Measurements from ENCODE around the gene PABPC3.

Gene PABPC3

DNA sequence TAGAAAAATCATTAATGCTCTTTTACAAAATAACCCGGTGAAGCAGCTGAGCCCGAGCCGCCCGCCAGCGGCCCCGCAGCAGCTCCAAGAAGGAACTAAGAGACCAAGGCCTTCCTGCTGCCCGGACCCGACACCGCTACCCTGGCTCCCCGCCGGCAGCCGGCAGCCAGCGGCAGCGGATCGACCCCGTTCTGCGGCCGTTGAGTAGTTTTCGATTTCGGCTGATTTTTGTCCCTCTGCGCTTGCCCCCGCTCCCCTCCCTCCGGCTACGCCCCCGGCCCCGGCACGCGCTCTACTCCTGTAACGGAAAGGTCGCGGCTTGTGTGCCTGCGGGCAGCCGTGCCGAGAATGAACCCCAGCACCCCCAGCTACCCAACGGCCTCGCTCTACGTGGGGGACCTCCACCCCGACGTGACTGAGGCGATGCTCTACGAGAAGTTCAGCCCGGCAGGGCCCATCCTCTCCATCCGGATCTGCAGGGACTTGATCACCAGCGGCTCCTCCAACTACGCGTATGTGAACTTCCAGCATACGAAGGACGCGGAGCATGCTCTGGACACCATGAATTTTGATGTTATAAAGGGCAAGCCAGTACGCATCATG is at the start of gene PABPC3:
TSS of gene PABPC3 (plus strand) at position 286 of the 603 bp plus-strand sequence. CDS start at position 349, 63 bp downstream.
- DNase-seq (ENCODE audit: low read depth), result no peak
- TF ChIP-seq, protein P1, sequence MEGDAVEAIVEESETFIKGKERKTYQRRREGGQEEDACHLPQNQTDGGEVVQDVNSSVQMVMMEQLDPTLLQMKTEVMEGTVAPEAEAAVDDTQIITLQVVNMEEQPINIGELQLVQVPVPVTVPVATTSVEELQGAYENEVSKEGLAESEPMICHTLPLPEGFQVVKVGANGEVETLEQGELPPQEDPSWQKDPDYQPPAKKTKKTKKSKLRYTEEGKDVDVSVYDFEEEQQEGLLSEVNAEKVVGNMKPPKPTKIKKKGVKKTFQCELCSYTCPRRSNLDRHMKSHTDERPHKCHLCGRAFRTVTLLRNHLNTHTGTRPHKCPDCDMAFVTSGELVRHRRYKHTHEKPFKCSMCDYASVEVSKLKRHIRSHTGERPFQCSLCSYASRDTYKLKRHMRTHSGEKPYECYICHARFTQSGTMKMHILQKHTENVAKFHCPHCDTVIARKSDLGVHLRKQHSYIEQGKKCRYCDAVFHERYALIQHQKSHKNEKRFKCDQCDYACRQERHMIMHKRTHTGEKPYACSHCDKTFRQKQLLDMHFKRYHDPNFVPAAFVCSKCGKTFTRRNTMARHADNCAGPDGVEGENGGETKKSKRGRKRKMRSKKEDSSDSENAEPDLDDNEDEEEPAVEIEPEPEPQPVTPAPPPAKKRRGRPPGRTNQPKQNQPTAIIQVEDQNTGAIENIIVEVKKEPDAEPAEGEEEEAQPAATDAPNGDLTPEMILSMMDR (conservative IDR thresholded peaks at IDR 0.05; ENCODE audit: low read depth, low read length), result no peak
- H3K4me3 ChIP-seq (ENCODE audit: low read depth, low read length), result peak within 1 kb of the TSS; percentile 43

DNA sequence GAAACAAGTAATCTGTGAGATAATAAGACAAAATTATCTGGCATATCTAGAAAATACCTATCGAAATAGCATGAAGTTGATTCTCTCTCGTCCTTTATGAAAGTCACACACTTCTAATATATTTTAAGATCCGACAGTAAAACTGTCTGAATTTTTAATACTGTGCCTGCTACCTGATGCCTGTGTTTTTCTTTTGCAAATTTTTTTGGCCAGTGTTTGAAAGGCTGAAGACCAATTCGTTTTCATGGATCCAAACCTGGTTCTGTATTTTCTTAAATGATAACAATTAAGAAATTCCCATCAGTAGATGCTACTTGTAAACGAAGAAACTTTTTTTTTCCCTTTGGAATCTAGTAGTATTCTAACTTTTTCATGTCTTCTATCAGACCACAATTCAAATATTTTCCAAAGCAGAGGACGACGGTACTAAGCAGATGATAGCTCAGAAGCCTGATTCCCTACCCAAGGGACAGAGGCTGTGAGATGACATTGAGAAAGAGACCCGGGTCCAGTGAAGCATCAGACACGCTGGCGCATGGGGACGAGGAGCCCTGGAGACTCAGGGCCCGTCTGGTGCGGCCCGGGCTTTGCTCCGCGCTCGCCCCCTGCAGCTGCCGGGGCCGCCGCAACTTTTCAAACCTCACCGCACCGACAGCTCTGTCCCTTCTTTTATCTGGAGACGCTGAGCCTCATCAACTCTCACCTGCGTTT is 49.5 kb upstream of the PABPC3 start:
- TF ChIP-seq, protein P1 (conservative IDR thresholded peaks at IDR 0.05; ENCODE audit: low read depth, low read length), result no peak
- H3K4me3 ChIP-seq (ENCODE audit: low read depth, low read length), result peak overlapping the region; percentile 48
- no peak for DNase-seq (ENCODE audit: low read depth)

DNA sequence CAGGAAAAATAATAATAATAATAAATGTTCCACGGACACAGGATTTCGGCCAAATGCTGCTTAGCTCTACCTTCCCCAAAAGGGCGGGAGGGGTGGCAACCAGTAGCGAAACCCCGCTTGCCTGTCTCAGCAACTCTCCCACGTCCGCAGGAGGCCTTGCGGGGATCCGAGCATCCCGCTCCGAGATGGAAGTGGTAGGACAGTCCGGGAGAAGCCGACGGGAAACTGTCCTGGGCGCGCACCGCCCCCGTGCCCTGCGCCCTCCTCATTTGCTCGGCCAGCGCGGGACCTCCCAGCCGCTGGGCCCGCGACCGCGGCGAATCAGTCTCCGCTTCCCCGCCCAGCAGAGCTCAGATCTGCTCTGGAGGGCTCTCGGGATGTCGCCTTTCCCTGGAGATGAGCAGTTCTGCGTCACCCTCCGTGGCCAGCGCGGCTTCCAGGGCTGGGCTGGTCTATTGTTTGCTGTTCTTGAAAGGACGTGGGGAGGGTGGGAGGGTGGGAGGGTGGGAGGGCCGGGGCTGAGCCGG is 48.9 kb upstream of the PABPC3 start:
- peak overlapping the region; percentile 48 for H3K4me3 ChIP-seq (ENCODE audit: low read depth, low read length)
- TF ChIP-seq, protein P1 (conservative IDR thresholded peaks at IDR 0.05; ENCODE audit: low read depth, low read length), result no peak
- peak; percentile 21 for DNase-seq (ENCODE audit: low read depth)

DNA sequence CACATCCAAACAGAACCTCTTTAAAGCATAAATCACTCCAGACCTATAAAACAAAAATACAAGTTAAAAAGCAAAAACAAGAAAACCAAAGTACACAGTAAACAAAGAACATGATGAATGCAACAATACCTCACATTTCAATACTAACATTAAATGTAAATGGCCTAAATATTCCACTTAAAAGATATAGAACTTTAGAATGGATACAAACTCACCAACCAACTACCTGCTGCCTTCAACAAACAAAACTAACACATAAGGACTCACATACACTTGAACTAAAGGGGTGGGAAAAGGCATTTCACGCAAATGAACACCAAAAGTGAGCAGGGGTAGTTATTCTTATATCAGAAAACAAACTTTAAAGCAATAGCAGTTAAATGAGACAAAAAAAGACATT is 44.9 kb upstream of the PABPC3 start:
- no peak for DNase-seq (ENCODE audit: low read depth)
- TF ChIP-seq, protein P1 (conservative IDR thresholded peaks at IDR 0.05; ENCODE audit: low read depth, low read length), result no peak
- H3K4me3 ChIP-seq (ENCODE audit: low read depth, low read length), result no peak overlapping the region

DNA sequence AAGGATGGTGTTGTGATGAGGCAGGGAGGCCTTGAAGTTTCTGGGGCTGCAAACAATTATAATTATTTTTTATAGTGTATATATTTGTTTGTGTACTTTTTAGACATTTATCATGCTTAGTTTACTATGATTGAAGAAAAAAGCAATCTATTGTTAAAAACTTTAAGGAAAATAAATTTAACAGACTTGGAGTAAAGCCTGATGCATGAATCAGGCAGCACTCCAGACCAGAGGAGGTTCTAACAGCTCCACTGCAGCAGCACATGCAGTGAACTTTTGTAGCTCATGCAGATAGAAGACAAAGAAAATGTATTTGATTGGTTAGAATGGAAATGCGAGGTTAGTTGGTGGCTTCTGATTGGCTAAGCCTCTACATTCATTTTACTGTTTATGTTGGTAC is 36.8 kb upstream of the PABPC3 start:
- no peak for DNase-seq (ENCODE audit: low read depth)
- TF ChIP-seq, protein P1 (conservative IDR thresholded peaks at IDR 0.05; ENCODE audit: low read depth, low read length), result no peak

DNA sequence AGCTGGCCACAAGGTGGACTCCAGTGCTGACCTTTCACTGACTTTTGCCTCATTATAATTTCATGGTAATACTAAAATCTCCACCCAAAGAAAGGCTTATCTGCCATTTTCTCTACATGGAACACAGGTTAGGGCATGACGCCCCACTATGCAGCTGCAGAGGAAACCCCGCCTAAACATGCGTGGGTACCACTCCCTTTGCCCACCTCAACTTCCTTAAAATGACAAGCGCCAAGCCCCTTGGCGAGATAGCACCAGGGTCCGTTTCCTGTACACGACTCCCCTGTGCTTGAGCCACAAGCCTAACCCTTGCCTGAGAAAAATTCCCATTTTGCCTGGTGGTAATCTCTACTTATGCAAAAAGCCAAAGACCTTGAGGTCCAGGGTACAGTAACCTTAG is 36.0 kb upstream of the PABPC3 start:
- TF ChIP-seq, protein P1 (conservative IDR thresholded peaks at IDR 0.05; ENCODE audit: low read depth, low read length), result no peak
- H3K4me3 ChIP-seq (ENCODE audit: low read depth, low read length), result no peak overlapping the region

More for the DNA sequence above, 36.8 kb upstream of the PABPC3 start:
- no peak overlapping the region for H3K4me3 ChIP-seq (ENCODE audit: low read depth, low read length)

More for the DNA sequence above, 36.0 kb upstream of the PABPC3 start:
- no peak for DNase-seq (ENCODE audit: low read depth)

All from choroid plexus epithelial cell (primary cell).